CD14-positive monocyte (primary cell): Measurements from ENCODE around the gene MED15. TPM values are rescaled to one million over a fixed set of nuclear protein-coding genes. Genes with fewer than 3 reads are reported as not detected.

Experiments
- DNase-seq, 3 donors: peaks; one replicate each; pipeline ENCODE4 v3.0.0-alpha.2; 2011 to 2022
- H2AFZ ChIP-seq: 2 replicates; pipeline ENCODE4 v1.6.0; 2012; ENCODE audit warnings: mild to moderate bottlenecking, low read depth, low read length, inconsistent platforms; ENCODE audit not compliant: insufficient read depth, poor library complexity, severe bottlenecking
- H3K27ac ChIP-seq, 2 donors: 1 replicate in 1 of 2; 2 replicates in 1 of 2; pipeline ENCODE4 v1.5.1; 2012 to 2013; ENCODE audit warnings: low read length in 2 of 2, control low read depth in 1 of 2, inconsistent platforms in 1 of 2, low read depth in 1 of 2, mild to moderate bottlenecking in 1 of 2
- H3K27me3 ChIP-seq, 2 donors: one replicate each; pipeline versions ENCODE4 v1.6.0 to v1.6.1; 2011 to 2013; ENCODE audit warnings: low read length in 2 of 2; ENCODE audit not compliant: control insufficient read depth in 2 of 2, insufficient read depth in 2 of 2
- H3K36me3 ChIP-seq, 2 donors: replicated peaks in 1 of 2; 1 replicate in 1 of 2; 2 replicates in 1 of 2; pipeline versions ENCODE4 v1.5.1 to v1.6.1; 2012 to 2013; ENCODE audit warnings: low read length in 2 of 2, control low read depth in 1 of 2, inconsistent platforms in 1 of 2, mild to moderate bottlenecking in 1 of 2; ENCODE audit not compliant: insufficient read depth in 2 of 2, control insufficient read depth in 1 of 2
- H3K4me1 ChIP-seq, 2 donors: 1 replicate in 1 of 2; 2 replicates in 1 of 2; pipeline versions ENCODE4 v1.5.1 to v1.6.1; 2012 to 2013; ENCODE audit warnings: low read length in 2 of 2, control low read depth in 1 of 2, inconsistent platforms in 1 of 2, mild to moderate bottlenecking in 1 of 2, moderate library complexity in 1 of 2; ENCODE audit not compliant: insufficient read depth in 2 of 2, control insufficient read depth in 1 of 2
- H3K4me2 ChIP-seq: replicated peaks from 2 replicates; pipeline ENCODE3; 2012; ENCODE audit warnings: low read length, moderate library complexity, mild to moderate bottlenecking; ENCODE audit not compliant: poor library complexity, severe bottlenecking; ENCODE audit errors: extremely low read depth
- H3K4me3 ChIP-seq, 3 experiments: fragments of 200-600 bp in 1 of 3; sonication (generic) in 1 of 3; replicated peaks in 1 of 3; 1 replicate in 2 of 3; 2 replicates in 1 of 3; pipeline ENCODE4 v1.5.1; 2011 to 2013; ENCODE audit warnings: low read length in 3 of 3, mild to moderate bottlenecking in 3 of 3, control low read depth in 2 of 3, low read depth in 2 of 3, inconsistent platforms in 1 of 3, moderate library complexity in 1 of 3
- H3K79me2 ChIP-seq: 2 replicates; pipeline ENCODE4 v1.6.0; 2012; ENCODE audit warnings: mild to moderate bottlenecking, control low read depth, inconsistent platforms, low read length, moderate library complexity; ENCODE audit not compliant: insufficient read depth
- H3K9ac ChIP-seq: 2 replicates; pipeline ENCODE4 v1.6.0; 2017; ENCODE audit warnings: low read length, mild to moderate bottlenecking; ENCODE audit not compliant: insufficient read depth, poor library complexity, severe bottlenecking
- H3K9me3 ChIP-seq, 2 donors: replicated peaks in 1 of 2; 1 replicate in 1 of 2; 2 replicates in 1 of 2; pipeline versions ENCODE4 v1.5.1 to v1.6.1; 2012 to 2013; ENCODE audit warnings: low read length in 2 of 2, control low read depth in 1 of 2; ENCODE audit not compliant: control insufficient read depth in 1 of 2, insufficient read depth in 1 of 2
- H4K20me1 ChIP-seq: 2 replicates; pipeline ENCODE4 v1.6.0; 2012; ENCODE audit warnings: mild to moderate bottlenecking, low read length, control low read depth, moderate library complexity; ENCODE audit not compliant: insufficient read depth
- H3K27ac Mint-ChIP-seq, 7 donors: one replicate each; pipeline ENCODE4 v1.8.0; 2020; ENCODE audit warnings: mild to moderate bottlenecking in 7 of 7, mixed read lengths in 7 of 7, moderate library complexity in 6 of 7, inconsistent platforms in 2 of 7
- H3K27me3 Mint-ChIP-seq, 3 donors: one replicate each; pipeline ENCODE4 v1.8.0; 2021 to 2022; ENCODE audit warnings: low read depth in 3 of 3, mild to moderate bottlenecking in 3 of 3, mixed read lengths in 3 of 3, moderate library complexity in 3 of 3, inconsistent platforms in 1 of 3
- H3K36me3 Mint-ChIP-seq, 2 donors: one replicate each; pipeline ENCODE4 v1.8.0; 2020; ENCODE audit warnings: mixed read lengths in 2 of 2, inconsistent platforms in 1 of 2, mild to moderate bottlenecking in 1 of 2
- H3K4me1 Mint-ChIP-seq: one replicate; pipeline ENCODE4 v1.8.0; 2020; ENCODE audit warnings: mild to moderate bottlenecking, mixed read lengths
- H3K4me3 Mint-ChIP-seq, 2 donors: one replicate each; pipeline ENCODE4 v1.8.0; 2020; ENCODE audit warnings: mild to moderate bottlenecking in 2 of 2, mixed read lengths in 2 of 2, moderate library complexity in 1 of 2
- H3K9me3 Mint-ChIP-seq, 7 donors: one replicate each; pipeline ENCODE4 v1.8.0; 2020 to 2022; ENCODE audit warnings: mixed read lengths in 7 of 7, mild to moderate bottlenecking in 6 of 7, moderate library complexity in 6 of 7, inconsistent platforms in 2 of 7
- CTCF ChIP-seq: fragments of 200-600 bp; IDR thresholded peaks from one replicate; pipeline ENCODE4 v1.8.0; 2022; ENCODE audit warnings: antibody characterized with exemption, mild to moderate bottlenecking
- WGBS: methylation state at CpG from one replicate; pipeline ENCODE4 v1.1.5; 2013; ENCODE audit warnings: missing lambda C conversion rate; ENCODE audit not compliant: insufficient coverage; 5-methylcytosine and 5-hydroxymethylcytosine counted together
- intact Hi-C, 2 donors: fragments of 100-400 bp; cut with micrococcal nuclease; formaldehyde crosslinking; loops; one replicate each; pipeline versions ENCODE4 v1.15.0 to v1.15.1; 2023
- polyA plus RNA-seq, 3 donors: library from polyadenylated mRNA; depleted of rRNA in 1 of 3; unstranded in 2 of 3; stranded (reverse) in 1 of 3; fragments of 300-500 nt in 2 of 3; fragments of >200 nt in 1 of 3; fragmentation: Illumina TruSeq in 2 of 3; gene quantifications; 1 replicate in 2 of 3; 2 replicates in 1 of 3; pipeline ENCODE4 v1.2.3, GENCODE V29; 2012 to 2021

The MED15 gene
- polyA plus RNA-seq, 3 donors = 10.0 to 126 (median 17.8) TPM

GRCh38 chr22:20488946-20489345, 18.5 kb upstream of the MED15 start:
- no peak overlapping the region for H3K4me3 ChIP-seq
- H3K4me3 Mint-ChIP-seq = no peak overlapping the region
- H3K9me3 ChIP-seq = no peaks in the 10 kb centered on the region
- H3K27me3 Mint-ChIP-seq = peaks cover 0 to 2% (median 0%) of the 10 kb centered on the region in 3 donors
- H3K9ac ChIP-seq = no peak overlapping the region
- H4K20me1 ChIP-seq = peaks cover 52% of the 10 kb centered on the region
- no peak overlapping the region for H2AFZ ChIP-seq
- H3K27me3 ChIP-seq = no peaks in the 10 kb centered on the region
- H3K4me1 ChIP-seq = peaks cover 1 to 3% of the 10 kb centered on the region in 2 donors
- H3K4me1 Mint-ChIP-seq = peaks cover 22% of the 10 kb centered on the region
- H3K9me3 Mint-ChIP-seq = no peaks in the 10 kb centered on the region
- peaks cover 32 to 41% of the 10 kb centered on the region in 2 donors for H3K36me3 Mint-ChIP-seq
- TF ChIP-seq CTCF = no peak
- WGBS = 100% methylated on average over 2 of the region's 11 CpGs
- peaks cover 15 to 25% of the 10 kb centered on the region in 2 donors for H3K36me3 ChIP-seq
- peaks cover 56% of the 10 kb centered on the region for H3K79me2 ChIP-seq
- no peak overlapping the region for H3K27ac ChIP-seq
- intact Hi-C loops = no loop called here
- no peak overlapping the region for H3K27ac Mint-ChIP-seq
- DNase-seq = no peak
- H3K4me2 ChIP-seq = no peak overlapping the region

GRCh38 chr22:20490183-20490940, 17.0 kb upstream of the MED15 start:
- peaks cover 67% of the 10 kb centered on the region for H3K79me2 ChIP-seq
- peaks cover 32% of the 10 kb centered on the region for H3K4me1 Mint-ChIP-seq
- H3K27ac ChIP-seq = no peak overlapping the region
- peaks cover 27 to 28% of the 10 kb centered on the region in 2 donors for H3K36me3 Mint-ChIP-seq
- no peaks in the 10 kb centered on the region for H3K9me3 Mint-ChIP-seq
- H3K4me3 ChIP-seq = no peak overlapping the region
- H2AFZ ChIP-seq = no peak overlapping the region
- peaks cover 55% of the 10 kb centered on the region for H4K20me1 ChIP-seq
- DNase-seq = no peak
- H3K27ac Mint-ChIP-seq = no peak overlapping the region
- peaks cover 13 to 17% of the 10 kb centered on the region in 2 donors for H3K4me1 ChIP-seq
- no peaks in the 10 kb centered on the region for H3K9me3 ChIP-seq
- WGBS = 94% methylated on average over 4 of the region's 6 CpGs
- H3K27me3 ChIP-seq = no peaks in the 10 kb centered on the region
- H3K27me3 Mint-ChIP-seq = peaks cover 0 to 2% (median 0%) of the 10 kb centered on the region in 3 donors
- no peak overlapping the region for H3K9ac ChIP-seq
- peaks cover 13 to 20% of the 10 kb centered on the region in 2 donors for H3K36me3 ChIP-seq
- H3K4me2 ChIP-seq = no peak overlapping the region
- TF ChIP-seq CTCF = no peak
- H3K4me3 Mint-ChIP-seq = no peak overlapping the region
- intact Hi-C loops = loop anchor here in 1 of 2 donors (10.0 kb wide), 1 partner anchor 364 kb away; the partner anchor contains the start of genes PI4KA and SNAP29
